ENCODE results near the gene TAF4B. TPM values are rescaled to one million over a fixed set of nuclear protein-coding genes. Genes with fewer than 3 reads are reported as not detected.
A peak's percentile ranks its signal among the peaks of the same experiment; 100 is the strongest.
"Not testable (repeated sequence)": the region's sequence is repeated elsewhere in the genome, so short reads cannot be mapped to it uniquely, and the experiment has no call there.

Gene TAF4B
- total RNA-seq, 1 donor from 2014 or later, result 1.8 TPM

- Mint-ChIP-seq H3K9me3 (ENCODE audit: low read depth) (no peaks in the 10 kb centered on the region), H3K36me3 (ENCODE audit: insufficient read depth) (no peaks in the 10 kb centered on the region), H3K27me3 (no peaks in the 10 kb centered on the region), H3K27ac (no peak overlapping the region), H3K4me1 (ENCODE audit: low read depth) (no peaks in the 10 kb centered on the region), H3K4me3 (ENCODE audit: low read depth) (no peak overlapping the region)
- TF ChIP-seq CTCF (IDR thresholded peaks at IDR 0.05; ENCODE audit: unreplicated experiment), result no peak
- no peak for DNase-seq (ENCODE audit: low spot score, unreplicated experiment)
Measured at GRCh38 chr18:26252411-26252810, 26.2 kb downstream of the TAF4B start.

GRCh38 chr18:26254808-26255207 is 28.6 kb downstream of the TAF4B start:
- H3K27me3 Mint-ChIP-seq; H3K4me1 Mint-ChIP-seq (ENCODE audit: low read depth); DNase-seq (ENCODE audit: low spot score, unreplicated experiment); H3K9me3 Mint-ChIP-seq (ENCODE audit: low read depth); H3K27ac Mint-ChIP-seq; H3K36me3 Mint-ChIP-seq (ENCODE audit: insufficient read depth); H3K4me3 Mint-ChIP-seq (ENCODE audit: low read depth): not testable (repeated sequence)

GRCh38 chr18:26255695-26256622 is 29.7 kb downstream of the TAF4B start:
- H3K9me3 Mint-ChIP-seq (ENCODE audit: low read depth), result peaks cover 3% of the 10 kb centered on the region

GRCh38 chr18:26258711-26259110 is 32.5 kb downstream of the TAF4B start:
- TF ChIP-seq CTCF (IDR thresholded peaks at IDR 0.05; ENCODE audit: unreplicated experiment), result no peak
- no peaks in the 10 kb centered on the region for H3K4me1 Mint-ChIP-seq (ENCODE audit: low read depth)
- no peak for DNase-seq (ENCODE audit: low spot score, unreplicated experiment)
- H3K36me3 Mint-ChIP-seq (ENCODE audit: insufficient read depth), result no peaks in the 10 kb centered on the region
- no peaks in the 10 kb centered on the region for H3K27me3 Mint-ChIP-seq
- H3K27ac Mint-ChIP-seq, result no peak overlapping the region
- H3K9me3 Mint-ChIP-seq (ENCODE audit: low read depth), result peaks cover 3% of the 10 kb centered on the region
- H3K4me3 Mint-ChIP-seq (ENCODE audit: low read depth), result no peak overlapping the region

More at GRCh38 chr18:26255695-26256622, 29.7 kb downstream of the TAF4B start:
- Mint-ChIP-seq H3K27me3 (no peaks in the 10 kb centered on the region), H3K27ac (no peak overlapping the region), H3K4me3 (ENCODE audit: low read depth) (no peak overlapping the region), H3K36me3 (ENCODE audit: insufficient read depth) (no peaks in the 10 kb centered on the region), H3K4me1 (ENCODE audit: low read depth) (no peaks in the 10 kb centered on the region)
- no peak for DNase-seq (ENCODE audit: low spot score, unreplicated experiment)
- no peak for TF ChIP-seq CTCF (IDR thresholded peaks at IDR 0.05; ENCODE audit: unreplicated experiment)

- H3K4me3 Mint-ChIP-seq (ENCODE audit: low read depth); DNase-seq (ENCODE audit: low spot score, unreplicated experiment); H3K27ac Mint-ChIP-seq; H3K9me3 Mint-ChIP-seq (ENCODE audit: low read depth); H3K36me3 Mint-ChIP-seq (ENCODE audit: insufficient read depth); H3K27me3 Mint-ChIP-seq; H3K4me1 Mint-ChIP-seq (ENCODE audit: low read depth): not testable (repeated sequence)
Measured at GRCh38 chr18:26259416-26259815, 33.2 kb downstream of the TAF4B start.

- DNase-seq (ENCODE audit: low spot score, unreplicated experiment), result no peak
- Mint-ChIP-seq H3K27me3 (no peaks in the 10 kb centered on the region), H3K36me3 (ENCODE audit: insufficient read depth) (no peaks in the 10 kb centered on the region), H3K27ac (peak overlapping the region; percentile 35), H3K4me1 (ENCODE audit: low read depth) (no peaks in the 10 kb centered on the region), H3K4me3 (ENCODE audit: low read depth) (no peak overlapping the region), H3K9me3 (ENCODE audit: low read depth) (peaks cover 3% of the 10 kb centered on the region)
- no peak for TF ChIP-seq CTCF (IDR thresholded peaks at IDR 0.05; ENCODE audit: unreplicated experiment)
Measured at GRCh38 chr18:26262156-26262555, 35.9 kb downstream of the TAF4B start.
